Right ventricle myocardium inferior (tissue), 1 donor: ENCODE results near the gene C19orf53. TPM values are rescaled to one million over a fixed set of nuclear protein-coding genes. Genes with fewer than 3 reads are reported as not detected.

Experiments used
- ATAC-seq: fragments of 200-7000 bp; cut with Tn5 transposase; one replicate; pipeline ENCODE4 v1.9.1; 2020; ENCODE audit warnings: mild to moderate bottlenecking, moderate library complexity
- DNase-seq: peaks from one replicate; pipeline ENCODE4 v3.0.0; 2021; ENCODE audit errors: missing footprints
- intact Hi-C: fragments of 100-400 bp; cut with DNase I; formaldehyde crosslinking; loops from one replicate; pipeline ENCODE4 v1.11.0; 2022
- total RNA-seq: library from RNA; stranded (reverse); fragmentation: NEBNext Ultra II Directional; extraction: Animal tissue kit (Norgen Biotek cat#: 25700); gene quantifications from one replicate; pipeline ENCODE4 v1.2.1, GENCODE V29; 2021
- donor health status: DM: no; HTN: yes; CAD: no; lungs with severe emphysema.

Gene C19orf53
- total RNA-seq, 1 donor from 2014 or later, result 89.9 TPM

DNA sequence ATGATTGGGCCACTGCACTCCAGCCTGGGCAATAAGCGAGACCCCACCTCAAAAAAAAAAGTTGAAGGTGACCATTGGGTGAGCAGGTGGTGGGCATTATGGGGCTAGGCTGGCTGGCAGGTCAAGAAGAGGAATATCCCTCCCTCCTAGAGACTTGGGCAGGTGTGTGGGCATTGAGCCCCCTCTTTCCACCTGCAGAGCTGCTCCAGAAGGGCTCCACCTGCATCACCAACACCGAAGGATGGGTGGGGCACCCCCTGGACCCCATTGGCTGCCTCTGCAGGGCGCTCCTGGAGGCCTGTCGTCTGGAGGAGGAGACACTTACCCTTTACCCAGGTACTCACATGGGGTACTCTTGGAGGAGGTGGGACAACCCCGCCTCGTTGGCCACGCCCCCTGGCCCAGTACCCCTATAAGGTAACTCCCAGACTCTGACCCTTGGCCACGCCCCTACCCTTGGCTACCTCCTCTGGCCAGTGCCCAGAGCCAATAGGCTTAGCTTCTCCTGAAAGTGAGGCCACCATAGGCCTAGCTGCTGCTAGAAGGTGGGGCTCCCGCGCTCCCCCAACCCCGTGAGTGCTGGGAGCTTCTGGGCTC is 42.9 kb downstream of the C19orf53 start:
- intact Hi-C loops, result no loop called here
- no peak for ATAC-seq

DNA sequence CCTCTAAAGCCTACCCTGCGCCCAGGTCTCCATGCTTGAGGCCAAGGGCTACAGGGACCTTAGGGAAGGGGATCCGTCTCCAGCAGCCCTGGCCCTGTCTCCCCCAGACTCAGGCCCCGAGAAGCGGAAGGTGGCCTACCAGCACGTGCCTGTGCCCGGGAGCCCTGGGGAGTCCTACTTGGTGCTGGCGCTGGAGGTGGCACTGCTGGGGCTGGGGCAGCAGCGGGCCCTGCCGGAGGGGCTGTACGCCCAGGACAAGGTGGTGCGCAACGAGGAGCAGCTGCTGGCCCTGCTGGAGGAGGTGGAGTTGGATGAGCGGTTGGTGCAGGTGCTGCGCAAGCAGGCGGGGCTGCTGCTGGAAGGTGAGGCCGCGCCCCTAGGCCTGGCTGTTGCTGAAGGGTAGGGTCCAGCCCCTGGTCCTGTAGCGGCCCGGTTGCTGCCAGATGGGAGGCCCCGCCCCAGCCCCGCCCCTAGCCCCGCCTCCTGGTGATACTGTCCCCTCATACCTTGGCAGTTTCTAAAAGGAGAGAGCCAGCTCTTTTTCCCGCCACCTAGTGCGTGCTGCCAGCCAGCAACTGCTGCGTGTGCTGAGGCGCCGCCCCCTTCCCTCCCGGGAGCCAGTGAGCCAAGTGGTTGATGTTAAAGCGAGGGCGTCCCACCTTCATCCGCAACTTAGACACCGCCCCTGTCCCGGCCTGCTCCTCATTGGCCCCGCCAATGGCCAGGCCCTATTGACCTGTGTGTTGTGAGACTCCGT is 43.5 kb downstream of the C19orf53 start:
- DNase-seq (peak; percentile 62), ATAC-seq (peak; percentile 9)
- intact Hi-C loops, result no loop called here

More for the DNA sequence above, 42.9 kb downstream of the C19orf53 start:
- DNase-seq, result peak; percentile 6

GRCh38 chr19:13819238-13819637 is 45.0 kb downstream of the C19orf53 start:
- DNase-seq (peak; percentile 55), ATAC-seq (no peak)
- intact Hi-C loops, result no loop called here

DNA sequence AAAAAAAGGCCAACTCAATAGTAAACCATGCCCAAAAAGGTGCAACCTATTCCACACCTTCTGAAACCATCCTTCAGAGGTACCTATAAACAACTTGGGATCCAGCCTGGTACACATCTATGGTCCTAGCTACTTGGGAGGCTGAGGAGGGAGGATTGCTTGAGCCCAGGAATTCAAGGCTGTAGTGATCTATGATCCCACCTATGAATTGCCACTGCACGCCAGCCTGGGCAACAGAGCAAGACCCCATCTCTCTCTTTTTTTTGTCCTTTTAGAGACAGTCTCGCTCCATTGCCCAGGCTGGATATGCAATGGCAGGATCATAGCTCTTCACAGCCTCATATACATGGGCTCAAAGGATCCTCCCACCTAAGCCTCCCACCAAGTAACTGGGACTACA is 47.0 kb downstream of the C19orf53 start:
- intact Hi-C loops, result loop anchor here (5.0 kb wide), 1 partner anchor 41 kb away; no protein-coding TSS in a partner anchor
- ATAC-seq (no peak), DNase-seq (no peak)

- ATAC-seq, result peak; percentile 12
- peak; percentile 82 for DNase-seq
- intact Hi-C loops, result loop anchor here (5.0 kb wide), 1 partner anchor 39 kb away; no protein-coding TSS in a partner anchor
These were observed 49.0 kb downstream of the C19orf53 start for GRCh38 chr19:13823256-13823655.

DNA sequence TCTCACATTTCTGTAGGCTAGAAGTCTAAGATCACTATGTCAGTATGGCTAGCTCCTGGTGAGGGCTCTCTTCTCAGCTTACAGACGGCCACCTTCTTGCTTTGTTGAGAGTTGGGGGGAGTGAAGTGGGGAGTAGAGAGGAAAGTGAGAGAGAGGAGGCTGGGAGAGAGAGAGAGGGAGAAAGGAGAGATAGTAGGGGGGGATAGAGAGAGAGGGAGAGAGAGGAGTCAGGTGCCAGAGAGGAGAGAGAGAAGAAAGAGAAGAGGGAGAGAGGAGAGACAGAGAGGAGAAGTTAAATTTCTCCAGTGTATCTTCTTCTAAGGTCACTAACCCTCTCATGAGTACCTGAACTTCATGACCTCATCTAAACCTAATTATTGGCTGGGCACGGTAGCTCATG is 49.6 kb downstream of the C19orf53 start:
- no peak for DNase-seq
- ATAC-seq, result no peak
- intact Hi-C loops, result loop anchor here (5.0 kb wide), 1 partner anchor 38 kb away; no protein-coding TSS in a partner anchor

GRCh38 chr19:13824703-13825102 is 50.4 kb downstream of the C19orf53 start:
- no peak for ATAC-seq
- intact Hi-C loops, result loop anchor here (5.0 kb wide), 1 partner anchor 38 kb away; no protein-coding TSS in a partner anchor
- peak; percentile 11 for DNase-seq

GRCh38 chr19:13825489-13826441 is 51.5 kb downstream of the C19orf53 start:
- DNase-seq (peak; percentile 66), ATAC-seq (no peak)
- intact Hi-C loops, result no loop called here

DNA sequence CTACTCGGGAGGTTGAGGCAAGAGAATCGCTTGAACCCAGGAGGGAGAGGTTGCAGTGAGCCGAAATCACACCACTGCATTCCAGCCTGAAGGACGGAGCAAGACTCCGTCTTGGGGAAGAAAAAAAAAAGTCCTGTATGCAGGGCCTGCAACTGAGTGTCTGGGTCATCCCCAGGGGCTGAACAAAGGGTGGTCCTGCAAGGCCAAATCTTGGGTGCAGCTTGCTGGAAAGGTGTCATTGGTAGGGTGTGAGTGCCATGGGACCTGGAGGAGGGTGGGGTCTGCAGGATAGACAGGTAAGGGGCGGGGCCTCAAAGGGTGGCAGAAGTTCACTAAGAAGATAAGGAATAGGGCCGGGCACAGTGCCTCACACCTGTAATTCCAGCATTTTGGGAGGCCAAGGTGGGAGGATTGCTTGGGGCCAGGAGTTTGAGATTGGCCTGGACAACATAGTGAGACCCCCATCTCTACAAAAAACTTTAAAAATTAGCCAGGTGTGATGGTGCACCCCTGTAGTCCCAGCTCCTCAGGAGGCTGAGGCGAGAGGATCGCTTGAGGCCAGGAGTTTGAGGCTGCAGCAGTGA is 52.5 kb downstream of the C19orf53 start:
- ATAC-seq (no peak), DNase-seq (peak; percentile 53)
- intact Hi-C loops, result no loop called here

GRCh38 chr19:13827656-13828055 is 53.4 kb downstream of the C19orf53 start:
- intact Hi-C loops, result no loop called here
- no peak for ATAC-seq

More at GRCh38 chr19:13827656-13828055, 53.4 kb downstream of the C19orf53 start:
- DNase-seq, result no peak

Other genes with a start within 250 kb of the C19orf53 start
- 13.0 TPM for gene MRI1, start 9.9 kb upstream of the C19orf53 start, total RNA-seq
- gene ZSWIM4, start 21.0 kb downstream of the C19orf53 start, total RNA-seq, result 2.1 TPM
- 0.68 TPM for gene NANOS3, start 102.7 kb downstream of the C19orf53 start, total RNA-seq
- 0.76 TPM for gene BRME1, start 131.7 kb downstream of the C19orf53 start, total RNA-seq
- 18.7 TPM for gene CC2D1A, start 131.7 kb downstream of the C19orf53 start, total RNA-seq
- gene PODNL1, start 164.0 kb downstream of the C19orf53 start, total RNA-seq, result 2.5 TPM
- 18.0 TPM for gene DCAF15, start 178.1 kb downstream of the C19orf53 start, total RNA-seq
- gene RFX1, start 231.9 kb downstream of the C19orf53 start, total RNA-seq, result 15.4 TPM